Body of pancreas (tissue), 4 donors: ENCODE results near the gene NAT14.

ENCODE experiments used
- POLR2A ChIP-seq, 3 donors: fragments of 450-650 bp; IDR thresholded peaks; one replicate each; pipeline ENCODE4 v1.6.1; 2016; ENCODE audit warnings: antibody characterized with exemption in 3 of 3, mild to moderate bottlenecking in 2 of 3
- TF ChIP-seq, protein P1 (sequence below), 7 experiments: fragments of 450-650 bp in 4 of 7; fragments of 200-600 bp in 3 of 7; sonication (generic) in 3 of 7; IDR thresholded peaks; one replicate each; pipeline ENCODE4 v1.5.1; 2016 to 2019; ENCODE audit warnings: antibody characterized with exemption in 7 of 7

GRCh38 chr19:55473225-55474012 lies 11.6 kb upstream of the NAT14 start:
- TF ChIP-seq, protein P1, sequence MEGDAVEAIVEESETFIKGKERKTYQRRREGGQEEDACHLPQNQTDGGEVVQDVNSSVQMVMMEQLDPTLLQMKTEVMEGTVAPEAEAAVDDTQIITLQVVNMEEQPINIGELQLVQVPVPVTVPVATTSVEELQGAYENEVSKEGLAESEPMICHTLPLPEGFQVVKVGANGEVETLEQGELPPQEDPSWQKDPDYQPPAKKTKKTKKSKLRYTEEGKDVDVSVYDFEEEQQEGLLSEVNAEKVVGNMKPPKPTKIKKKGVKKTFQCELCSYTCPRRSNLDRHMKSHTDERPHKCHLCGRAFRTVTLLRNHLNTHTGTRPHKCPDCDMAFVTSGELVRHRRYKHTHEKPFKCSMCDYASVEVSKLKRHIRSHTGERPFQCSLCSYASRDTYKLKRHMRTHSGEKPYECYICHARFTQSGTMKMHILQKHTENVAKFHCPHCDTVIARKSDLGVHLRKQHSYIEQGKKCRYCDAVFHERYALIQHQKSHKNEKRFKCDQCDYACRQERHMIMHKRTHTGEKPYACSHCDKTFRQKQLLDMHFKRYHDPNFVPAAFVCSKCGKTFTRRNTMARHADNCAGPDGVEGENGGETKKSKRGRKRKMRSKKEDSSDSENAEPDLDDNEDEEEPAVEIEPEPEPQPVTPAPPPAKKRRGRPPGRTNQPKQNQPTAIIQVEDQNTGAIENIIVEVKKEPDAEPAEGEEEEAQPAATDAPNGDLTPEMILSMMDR (IDR thresholded peaks at IDR 0.05) = no peak
- no peak for TF ChIP-seq POLR2A (IDR thresholded peaks at IDR 0.05)
